ENCODE data around the gene RBM12.

The RBM12 gene

GRCh38 chr20:35680452-35681183, 15.9 kb upstream of the RBM12 start:
- no peak for TF ChIP-seq REST (IDR thresholded peaks at IDR 0.05; ENCODE audit: insufficient read depth in 1 of 2, low read depth in 2 of 2, low read length in 2 of 2)
- TF ChIP-seq FOXP2 (optimal IDR thresholded peaks at IDR 0.05; ENCODE audit: borderline replicate concordance, extremely low read depth, extremely low read length, insufficient read depth), result no peak
- TF ChIP-seq POLR2AphosphoS5 (IDR thresholded peaks at IDR 0.05; ENCODE audit: low read depth, low read length), result no peak
- no peak for TF ChIP-seq TAF1 (IDR thresholded peaks at IDR 0.05; ENCODE audit: borderline replicate concordance, insufficient read depth, low read length)
- TF ChIP-seq SIN3A (IDR thresholded peaks at IDR 0.05; ENCODE audit: borderline replicate concordance, insufficient read depth, low read length), result no peak

GRCh38 chr20:35674921-35675320, 10.2 kb upstream of the RBM12 start:
- TF ChIP-seq FOXP2 (optimal IDR thresholded peaks at IDR 0.05; ENCODE audit: borderline replicate concordance, extremely low read depth, extremely low read length, insufficient read depth) (no peak), REST (IDR thresholded peaks at IDR 0.05; ENCODE audit: insufficient read depth in 1 of 2, low read depth in 2 of 2, low read length in 2 of 2) (no peak), SIN3A (IDR thresholded peaks at IDR 0.05; ENCODE audit: borderline replicate concordance, insufficient read depth, low read length) (no peak), POLR2AphosphoS5 (IDR thresholded peaks at IDR 0.05; ENCODE audit: low read depth, low read length) (no peak), TAF1 (IDR thresholded peaks at IDR 0.05; ENCODE audit: borderline replicate concordance, insufficient read depth, low read length) (no peak)

- no peak for TF ChIP-seq POLR2AphosphoS5 (IDR thresholded peaks at IDR 0.05; ENCODE audit: low read depth, low read length)
- no peak for TF ChIP-seq FOXP2 (optimal IDR thresholded peaks at IDR 0.05; ENCODE audit: borderline replicate concordance, extremely low read depth, extremely low read length, insufficient read depth)
- no peak for TF ChIP-seq REST (IDR thresholded peaks at IDR 0.05; ENCODE audit: insufficient read depth in 1 of 2, low read depth in 2 of 2, low read length in 2 of 2)
- no peak for TF ChIP-seq TAF1 (IDR thresholded peaks at IDR 0.05; ENCODE audit: borderline replicate concordance, insufficient read depth, low read length)
- TF ChIP-seq SIN3A (IDR thresholded peaks at IDR 0.05; ENCODE audit: borderline replicate concordance, insufficient read depth, low read length), result no peak
These were observed 9.2 kb upstream of the RBM12 start for GRCh38 chr20:35673884-35674283.

- no peak for TF ChIP-seq POLR2AphosphoS5 (IDR thresholded peaks at IDR 0.05; ENCODE audit: low read depth, low read length)
- no peak for TF ChIP-seq TAF1 (IDR thresholded peaks at IDR 0.05; ENCODE audit: borderline replicate concordance, insufficient read depth, low read length)
- TF ChIP-seq REST (IDR thresholded peaks at IDR 0.05; ENCODE audit: insufficient read depth in 1 of 2, low read depth in 2 of 2, low read length in 2 of 2), result no peak
- TF ChIP-seq SIN3A (IDR thresholded peaks at IDR 0.05; ENCODE audit: borderline replicate concordance, insufficient read depth, low read length), result no peak
- no peak for TF ChIP-seq FOXP2 (optimal IDR thresholded peaks at IDR 0.05; ENCODE audit: borderline replicate concordance, extremely low read depth, extremely low read length, insufficient read depth)
These were observed 5.0 kb upstream of the RBM12 start for GRCh38 chr20:35669681-35670080.

Data from PFSK-1 (cell line).